HG03025 (cell line): ENCODE data around the gene SNORC.

ENCODE experiments used
- ATAC-seq: cut with Tn5 transposase; IDR thresholded peaks from one replicate; pipeline ENCODE4 v1.9.1; 2021; ENCODE audit warnings: mild to moderate bottlenecking, moderate library complexity; ENCODE audit not compliant: unreplicated experiment, low FRiP score

SNORC gene

GRCh38 chr2:232880764-232881351 is 10.8 kb downstream of the SNORC start:
- no peak for ATAC-seq

GRCh38 chr2:232882085-232882484 is 12.0 kb downstream of the SNORC start:
- no peak for ATAC-seq

GRCh38 chr2:232882505-232883115 is 12.5 kb downstream of the SNORC start:
- no peak for ATAC-seq

- no peak for ATAC-seq
Measured at GRCh38 chr2:232883116-232883721, 13.2 kb downstream of the SNORC start.

GRCh38 chr2:232884001-232884421 is 13.9 kb downstream of the SNORC start:
- no peak for ATAC-seq

GRCh38 chr2:232884549-232885263 is 14.6 kb downstream of the SNORC start:
- no peak for ATAC-seq

- no peak for ATAC-seq
Measured at GRCh38 chr2:232885264-232885961, 15.3 kb downstream of the SNORC start.

GRCh38 chr2:232886176-232886575 is 16.1 kb downstream of the SNORC start:
- ATAC-seq: no peak

GRCh38 chr2:232886632-232887031 is 16.6 kb downstream of the SNORC start:
- no peak for ATAC-seq

GRCh38 chr2:232887171-232887850 is 17.2 kb downstream of the SNORC start:
- no peak for ATAC-seq

GRCh38 chr2:232888099-232888836 is 18.2 kb downstream of the SNORC start:
- no peak for ATAC-seq

- ATAC-seq: no peak
Measured at GRCh38 chr2:232888839-232889529, 18.9 kb downstream of the SNORC start.

GRCh38 chr2:232889876-232890401 is 19.9 kb downstream of the SNORC start:
- no peak for ATAC-seq

- no peak for ATAC-seq
Measured at GRCh38 chr2:232890536-232890895, 20.5 kb downstream of the SNORC start.

- ATAC-seq: no peak
Measured at GRCh38 chr2:232890896-232891601, 21.0 kb downstream of the SNORC start.

- ATAC-seq: no peak
Measured at GRCh38 chr2:232891621-232892071, 21.6 kb downstream of the SNORC start.

- no peak for ATAC-seq
Measured at GRCh38 chr2:232892221-232892620, 22.2 kb downstream of the SNORC start.

GRCh38 chr2:232892843-232893242 is 22.8 kb downstream of the SNORC start:
- no peak for ATAC-seq
